Hepatocyte (in vitro differentiated cells): ENCODE measurements around the gene IDUA.

Source experiments
- CTCF ChIP-seq: fragments of 200-600 bp; sonication (generic); IDR thresholded peaks from 2 replicates; pipeline ENCODE4 v1.5.1; 2016; ENCODE audit warnings: antibody characterized with exemption, mild to moderate bottlenecking; ENCODE audit not compliant: poor library complexity
- EZH2 ChIP-seq: fragments of 200-600 bp; sonication (generic); IDR thresholded peaks from 2 replicates; pipeline ENCODE4 v1.6.1; 2016; ENCODE audit warnings: antibody characterized with exemption, mild to moderate bottlenecking, borderline replicate concordance
- EZH2phosphoT487 ChIP-seq: fragments of 200-600 bp; sonication (generic); IDR thresholded peaks from one replicate; pipeline ENCODE4 v1.6.1; 2018; ENCODE audit warnings: antibody characterized with exemption, mild to moderate bottlenecking, low read depth, moderate library complexity; ENCODE audit not compliant: unreplicated experiment, severe bottlenecking

DNA sequence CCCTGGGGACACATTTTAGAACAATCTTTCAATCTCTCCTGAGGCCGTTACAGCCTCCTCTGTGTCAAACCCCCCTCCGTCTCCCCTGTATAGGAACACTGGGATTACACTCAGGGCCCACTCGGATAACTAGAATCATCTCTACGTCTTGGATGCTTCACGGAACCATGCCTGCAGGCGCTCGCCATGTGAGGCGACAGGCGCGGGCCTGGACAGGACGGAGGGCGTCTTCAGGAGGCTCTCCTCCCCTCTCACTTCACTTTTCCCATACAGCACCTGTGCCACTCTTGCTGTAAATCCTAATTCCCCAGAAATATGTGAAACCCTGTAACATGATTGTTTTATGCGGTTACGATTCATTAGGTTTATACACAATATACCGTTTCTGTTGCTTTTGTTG, 4.0 kb upstream of the IDUA start:
- TF ChIP-seq CTCF = no peak
- TF ChIP-seq EZH2 = no peak
- TF ChIP-seq EZH2phosphoT487 = no peak
